DND-41 (cell line): ENCODE data around the gene PARVA.

ENCODE experiments used
- EZH2 ChIP-seq: IDR thresholded peaks from 3 replicates; pipeline ENCODE4 v1.6.1; 2012; ENCODE audit warnings: borderline replicate concordance, low read depth, mild to moderate bottlenecking, moderate library complexity, low read length, inconsistent platforms; ENCODE audit not compliant: severe bottlenecking
- TF ChIP-seq, protein P1 (sequence below): IDR thresholded peaks from 2 replicates; pipeline ENCODE4 v1.5.1; 2012; ENCODE audit warnings: borderline replicate concordance, low read length, moderate library complexity, mild to moderate bottlenecking; ENCODE audit not compliant: poor library complexity, severe bottlenecking; ENCODE audit errors: extremely low read depth

GRCh38 chr11:12394601-12395000 lies 17.2 kb downstream of the PARVA start:
- TF ChIP-seq EZH2 = no peak
- TF ChIP-seq, protein P1, sequence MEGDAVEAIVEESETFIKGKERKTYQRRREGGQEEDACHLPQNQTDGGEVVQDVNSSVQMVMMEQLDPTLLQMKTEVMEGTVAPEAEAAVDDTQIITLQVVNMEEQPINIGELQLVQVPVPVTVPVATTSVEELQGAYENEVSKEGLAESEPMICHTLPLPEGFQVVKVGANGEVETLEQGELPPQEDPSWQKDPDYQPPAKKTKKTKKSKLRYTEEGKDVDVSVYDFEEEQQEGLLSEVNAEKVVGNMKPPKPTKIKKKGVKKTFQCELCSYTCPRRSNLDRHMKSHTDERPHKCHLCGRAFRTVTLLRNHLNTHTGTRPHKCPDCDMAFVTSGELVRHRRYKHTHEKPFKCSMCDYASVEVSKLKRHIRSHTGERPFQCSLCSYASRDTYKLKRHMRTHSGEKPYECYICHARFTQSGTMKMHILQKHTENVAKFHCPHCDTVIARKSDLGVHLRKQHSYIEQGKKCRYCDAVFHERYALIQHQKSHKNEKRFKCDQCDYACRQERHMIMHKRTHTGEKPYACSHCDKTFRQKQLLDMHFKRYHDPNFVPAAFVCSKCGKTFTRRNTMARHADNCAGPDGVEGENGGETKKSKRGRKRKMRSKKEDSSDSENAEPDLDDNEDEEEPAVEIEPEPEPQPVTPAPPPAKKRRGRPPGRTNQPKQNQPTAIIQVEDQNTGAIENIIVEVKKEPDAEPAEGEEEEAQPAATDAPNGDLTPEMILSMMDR = no peak
